GM12865 (cell line): ENCODE data around the gene FCN3.

Experiments
- DNase-seq: peaks from one replicate; pipeline ENCODE4 v3.0.0; 2010; ENCODE audit warnings: low read depth
- H3K4me3 ChIP-seq: 2 replicates; pipeline ENCODE4 v1.5.1; 2011; ENCODE audit warnings: mild to moderate bottlenecking, low read depth, low read length, control low read depth
- TF ChIP-seq, protein P1 (sequence below): IDR thresholded peaks from 2 replicates; pipeline ENCODE4 v1.5.1; 2011; ENCODE audit warnings: low read length, control low read depth, low read depth, inconsistent platforms; ENCODE audit not compliant: insufficient read depth; ENCODE audit errors: missing control alignments

Gene FCN3

DNA sequence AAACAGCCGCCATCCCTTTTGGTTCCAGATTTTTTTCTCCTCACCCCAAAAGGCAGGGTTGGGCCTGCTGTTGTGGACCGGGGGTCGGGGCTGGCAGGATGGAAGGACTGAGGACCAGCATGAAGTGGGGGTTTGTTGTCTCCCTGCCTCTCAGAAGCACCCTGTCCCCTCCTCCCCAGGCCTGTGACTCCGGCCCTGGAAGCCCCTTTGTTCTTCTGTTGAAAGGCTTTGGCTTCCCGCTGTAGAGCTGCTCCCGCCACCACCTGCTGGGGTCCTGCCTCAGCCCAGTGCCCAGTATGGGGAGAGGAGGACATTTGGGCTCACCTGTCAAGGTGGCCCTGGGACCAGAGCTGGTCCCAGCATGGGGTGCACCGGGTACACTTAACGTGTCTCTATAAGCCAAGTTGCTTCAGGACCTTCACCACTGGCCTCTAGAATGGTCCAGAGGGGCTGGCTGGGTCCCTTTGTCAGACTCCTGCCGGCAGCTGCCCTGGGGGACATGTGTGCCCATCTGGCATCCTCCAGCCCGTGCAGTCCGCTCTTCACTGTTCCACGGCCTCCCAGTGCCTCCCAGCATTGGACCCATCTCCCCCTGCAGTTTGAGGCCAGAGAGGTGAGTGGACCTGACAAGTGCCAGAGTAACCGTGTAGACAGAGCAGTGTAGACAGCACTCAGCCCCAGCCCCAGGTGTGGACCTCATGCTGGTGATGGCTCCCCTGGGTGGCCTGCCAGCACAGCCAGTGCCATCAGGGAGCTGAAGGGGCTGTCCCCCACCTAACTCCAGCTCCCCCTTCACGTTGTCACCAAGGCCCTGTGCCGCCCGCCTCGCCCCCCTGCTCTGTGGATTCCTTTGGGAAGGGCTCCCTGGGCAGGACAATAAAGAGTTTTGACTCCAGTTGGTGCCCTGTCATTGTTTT lies 38.9 kb downstream of the FCN3 start:
- no peak for DNase-seq
- TF ChIP-seq, protein P1, sequence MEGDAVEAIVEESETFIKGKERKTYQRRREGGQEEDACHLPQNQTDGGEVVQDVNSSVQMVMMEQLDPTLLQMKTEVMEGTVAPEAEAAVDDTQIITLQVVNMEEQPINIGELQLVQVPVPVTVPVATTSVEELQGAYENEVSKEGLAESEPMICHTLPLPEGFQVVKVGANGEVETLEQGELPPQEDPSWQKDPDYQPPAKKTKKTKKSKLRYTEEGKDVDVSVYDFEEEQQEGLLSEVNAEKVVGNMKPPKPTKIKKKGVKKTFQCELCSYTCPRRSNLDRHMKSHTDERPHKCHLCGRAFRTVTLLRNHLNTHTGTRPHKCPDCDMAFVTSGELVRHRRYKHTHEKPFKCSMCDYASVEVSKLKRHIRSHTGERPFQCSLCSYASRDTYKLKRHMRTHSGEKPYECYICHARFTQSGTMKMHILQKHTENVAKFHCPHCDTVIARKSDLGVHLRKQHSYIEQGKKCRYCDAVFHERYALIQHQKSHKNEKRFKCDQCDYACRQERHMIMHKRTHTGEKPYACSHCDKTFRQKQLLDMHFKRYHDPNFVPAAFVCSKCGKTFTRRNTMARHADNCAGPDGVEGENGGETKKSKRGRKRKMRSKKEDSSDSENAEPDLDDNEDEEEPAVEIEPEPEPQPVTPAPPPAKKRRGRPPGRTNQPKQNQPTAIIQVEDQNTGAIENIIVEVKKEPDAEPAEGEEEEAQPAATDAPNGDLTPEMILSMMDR, result no peak
- no peak overlapping the region for H3K4me3 ChIP-seq

DNA sequence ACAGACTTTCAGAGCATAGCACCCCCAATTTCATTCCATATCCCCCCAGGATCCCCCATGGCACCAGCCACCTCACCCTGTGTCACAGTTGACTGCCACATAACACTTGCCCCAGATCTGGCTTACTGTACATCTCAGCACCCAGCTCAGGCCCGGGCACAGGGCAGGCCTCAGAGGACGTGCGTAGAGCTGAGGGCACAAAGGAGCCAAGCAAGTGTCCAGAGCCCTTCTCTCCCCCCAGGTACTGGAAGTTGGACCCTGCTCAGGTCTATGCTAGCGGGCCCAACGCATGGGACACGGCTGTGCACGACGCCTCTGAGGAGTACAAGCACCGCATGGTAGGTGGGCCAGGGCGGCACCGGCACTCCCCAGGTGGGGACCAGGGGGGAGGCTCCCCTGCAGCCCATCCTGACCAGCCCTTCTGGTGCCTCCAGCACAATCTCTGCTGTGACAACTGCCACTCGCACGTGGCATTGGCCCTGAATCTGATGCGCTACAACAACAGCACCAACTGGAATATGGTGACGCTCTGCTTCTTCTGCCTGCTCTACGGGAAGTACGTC lies 40.8 kb downstream of the FCN3 start:
- TF ChIP-seq, protein P1, result no peak
- H3K4me3 ChIP-seq, result no peak overlapping the region
- no peak for DNase-seq

DNA sequence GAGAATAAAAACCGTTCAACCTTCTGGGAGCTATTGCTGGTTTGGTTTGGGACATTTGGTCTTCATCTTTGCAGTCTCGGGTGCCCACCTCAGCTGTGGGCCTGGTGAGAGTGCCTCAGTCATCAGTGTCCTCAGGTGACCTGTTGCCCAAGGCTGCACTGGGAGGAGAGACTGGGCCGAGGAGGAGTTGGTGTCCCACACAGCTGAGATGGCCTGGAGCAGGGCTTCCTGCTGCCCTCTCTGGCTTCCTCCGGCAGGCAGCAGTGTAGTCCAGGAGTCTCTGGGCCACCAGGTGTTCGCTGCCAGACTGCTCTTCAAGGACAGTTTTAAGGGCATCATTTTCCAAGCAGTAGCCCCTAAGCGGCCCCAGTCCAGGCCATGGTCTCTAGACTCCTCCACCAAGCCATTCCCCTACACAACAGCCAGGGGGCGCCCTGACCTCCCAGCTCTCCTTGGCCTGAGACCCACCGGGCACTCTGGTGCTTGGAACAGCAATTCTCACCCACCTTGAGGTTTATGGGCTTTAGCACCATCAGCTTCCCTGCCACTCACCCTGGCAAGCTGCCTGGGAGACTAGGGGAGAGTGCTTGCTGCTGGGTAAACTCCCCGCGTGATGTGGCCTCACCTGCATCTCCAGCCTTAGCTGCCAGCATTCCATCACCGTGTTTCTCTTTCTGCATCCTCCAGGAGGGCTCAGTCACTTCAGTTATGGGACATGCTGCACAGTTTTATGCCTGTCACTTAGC lies 41.9 kb downstream of the FCN3 start:
- DNase-seq, result peak; percentile 40
- no peak overlapping the region for H3K4me3 ChIP-seq
- TF ChIP-seq, protein P1, result peak; percentile 82

DNA sequence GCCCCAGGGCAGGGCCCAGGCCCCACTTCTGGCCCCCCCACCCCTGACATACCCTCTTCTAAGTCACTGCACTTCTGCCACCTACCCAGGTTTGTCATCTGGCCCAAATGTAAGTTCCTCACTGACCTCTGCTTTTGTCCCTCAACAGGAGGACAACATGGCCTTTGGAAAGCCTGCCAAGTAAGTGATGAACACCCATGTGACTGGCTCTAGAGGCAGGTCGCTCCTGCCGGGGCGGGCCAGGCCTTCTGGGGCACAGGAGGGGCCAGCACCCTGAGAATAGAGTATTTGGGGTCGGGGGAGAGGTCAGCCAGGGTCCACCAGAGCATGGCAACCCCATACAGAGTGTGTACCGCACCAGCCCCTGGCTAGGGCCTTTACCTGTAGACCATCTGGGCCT lies 42.7 kb downstream of the FCN3 start:
- TF ChIP-seq, protein P1, result no peak
- no peak overlapping the region for H3K4me3 ChIP-seq
- no peak for DNase-seq

DNA sequence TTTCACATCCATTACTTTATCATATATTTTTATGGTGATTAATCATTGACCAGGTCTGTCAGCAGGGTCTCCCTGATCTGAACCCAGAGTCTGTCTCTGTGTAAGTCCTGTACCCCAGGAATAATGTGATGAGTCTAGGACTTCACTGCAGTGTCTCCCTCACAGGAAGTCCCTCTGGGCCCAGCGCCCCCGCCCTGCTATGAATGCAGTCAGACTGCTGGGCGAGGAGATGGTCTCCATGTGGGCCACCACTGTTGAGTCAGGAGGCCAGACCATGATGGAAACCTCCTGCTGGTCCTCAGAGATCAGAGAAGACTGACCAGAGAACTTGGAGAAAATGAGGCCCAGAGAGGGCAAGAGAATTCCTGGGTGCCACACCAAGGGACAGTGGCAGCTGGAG lies 43.2 kb downstream of the FCN3 start:
- TF ChIP-seq, protein P1, result no peak
- H3K4me3 ChIP-seq, result no peak overlapping the region
- no peak for DNase-seq

DNA sequence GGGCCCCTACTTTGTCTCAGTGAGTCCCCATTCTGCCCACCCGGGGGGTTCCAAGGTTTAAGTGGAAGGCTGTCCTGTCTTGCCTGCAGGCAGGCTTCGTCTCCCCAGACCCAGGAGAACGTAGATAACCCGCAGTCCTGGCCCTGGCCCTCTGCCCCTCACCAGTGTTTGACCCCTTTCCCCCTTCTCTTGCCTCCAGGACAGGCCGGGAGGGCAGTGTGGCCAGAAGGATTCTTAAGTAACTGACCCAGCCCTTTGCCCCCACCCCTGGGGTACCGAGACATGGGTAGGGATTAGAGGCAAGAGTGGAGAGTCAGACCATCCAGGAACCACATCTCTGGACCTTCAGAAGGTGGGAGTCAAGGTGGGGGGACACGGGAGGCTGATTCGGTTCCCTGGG lies 43.8 kb downstream of the FCN3 start:
- H3K4me3 ChIP-seq, result no peak overlapping the region
- TF ChIP-seq, protein P1, result no peak
- no peak for DNase-seq
